IMR-90 (cell line): ENCODE results near the gene ADD1. TPM values are rescaled to one million over a fixed set of nuclear protein-coding genes. Genes with fewer than 3 reads are reported as not detected.

Experiments
- ATAC-seq: fragments of 200-7000 bp; cut with Tn5 transposase; 2 replicates; pipeline ENCODE4 v1.9.1; 2020; ENCODE audit warnings: low read depth, mild to moderate bottlenecking, moderate library complexity
- BruUV-seq: library from RNA; stranded (reverse); fragments of 400-500 nt; replicated peaks from 2 replicates; lab custom pipeline; 2021; lab: Mats Ljungman, UMichigan
- CTCF ChIA-PET: fragments of 300-600 bp; formaldehyde crosslinking; extraction: SDS; loops from one replicate; lab custom pipeline; 2021; ENCODE audit warnings: antibody characterized with exemption; lab: Yijun Ruan, JAX
- POLR2A ChIA-PET: fragments of 300-600 bp; sonication (Branson Sonifier 250); formaldehyde crosslinking; loops from one replicate; lab custom pipeline; 2022; ENCODE audit warnings: antibody characterized with exemption; ENCODE audit not compliant: unreplicated experiment; lab: Charles Lee
- DNase-seq: peaks from one replicate; pipeline ENCODE4 v3.0.0; 2013
- H2AFZ ChIP-seq: replicated peaks from 2 replicates; pipeline ENCODE3; 2013; ENCODE audit warnings: low read length, mild to moderate bottlenecking; ENCODE audit not compliant: poor library complexity
- H2AK5ac ChIP-seq: 2 replicates; pipeline ENCODE4 v1.6.1; 2013; ENCODE audit warnings: low read depth, low read length, inconsistent platforms
- H2AK9ac ChIP-seq: replicated peaks from 2 replicates; pipeline ENCODE3; 2013; ENCODE audit warnings: mild to moderate bottlenecking, low read depth, low read length, moderate library complexity; ENCODE audit not compliant: poor library complexity
- H2BK120ac ChIP-seq: 2 replicates; pipeline ENCODE4 v1.6.1; 2013; ENCODE audit warnings: low read depth, low read length, inconsistent platforms
- H2BK15ac ChIP-seq: 3 replicates; pipeline ENCODE4 v1.6.1; 2013; ENCODE audit warnings: low read depth, low read length, inconsistent platforms
- H2BK20ac ChIP-seq: 2 replicates; pipeline ENCODE4 v1.6.1; 2013; ENCODE audit warnings: low read depth, mild to moderate bottlenecking, inconsistent platforms, low read length, moderate library complexity
- H2BK5ac ChIP-seq: 2 replicates; pipeline ENCODE4 v1.6.1; 2013; ENCODE audit warnings: mild to moderate bottlenecking, low read depth, low read length, inconsistent platforms; ENCODE audit not compliant: poor library complexity, severe bottlenecking
- H3K14ac ChIP-seq: replicated peaks from 2 replicates; pipeline ENCODE4 v1.6.1; 2013; ENCODE audit warnings: low read depth, low read length, inconsistent platforms
- H3K18ac ChIP-seq: 2 replicates; pipeline ENCODE4 v1.6.1; 2013; ENCODE audit warnings: low read depth, low read length, control low read depth
- H3K23ac ChIP-seq: 2 replicates; pipeline ENCODE4 v1.6.1; 2013; ENCODE audit warnings: low read depth, low read length, inconsistent platforms
- H3K27ac ChIP-seq: 2 replicates; pipeline ENCODE4 v1.5.1; 2013; ENCODE audit warnings: mild to moderate bottlenecking, control low read depth, low read length; ENCODE audit not compliant: insufficient read depth
- H3K27me3 ChIP-seq: 2 replicates; pipeline ENCODE4 v1.6.1; 2013; ENCODE audit warnings: low read length; ENCODE audit not compliant: control insufficient read depth, insufficient read depth
- H3K36me3 ChIP-seq: 2 replicates; pipeline ENCODE4 v1.6.1; 2013; ENCODE audit warnings: low read length, mixed read lengths; ENCODE audit not compliant: control insufficient read depth, insufficient read depth
- H3K4ac ChIP-seq: 2 replicates; pipeline ENCODE4 v1.6.1; 2013; ENCODE audit warnings: low read depth, low read length, inconsistent platforms
- H3K4me1 ChIP-seq: 2 replicates; pipeline ENCODE4 v1.6.1; 2013; ENCODE audit warnings: low read length, mixed read lengths; ENCODE audit not compliant: control insufficient read depth, insufficient read depth
- H3K4me2 ChIP-seq: 2 replicates; pipeline ENCODE4 v1.6.1; 2013; ENCODE audit warnings: low read depth, mild to moderate bottlenecking, control low read depth, low read length, moderate library complexity
- H3K4me3 ChIP-seq: 2 replicates; pipeline ENCODE4 v1.5.1; 2013; ENCODE audit warnings: low read depth, mild to moderate bottlenecking, control low read depth, low read length, moderate library complexity; ENCODE audit not compliant: insufficient read depth
- H3K56ac ChIP-seq: 2 replicates; pipeline ENCODE4 v1.6.1; 2013; ENCODE audit warnings: low read length, inconsistent platforms; ENCODE audit not compliant: insufficient read depth; ENCODE audit errors: extremely low read depth
- H3K79me1 ChIP-seq, 2 experiments: 2 replicates each; pipeline ENCODE4 v1.6.1; 2013; ENCODE audit warnings: low read length in 2 of 2, inconsistent platforms in 1 of 2, low read depth in 1 of 2
- H3K9ac ChIP-seq: 2 replicates; pipeline ENCODE4 v1.6.1; 2013; ENCODE audit warnings: low read depth, low read length, control low read depth
- H3K9me1 ChIP-seq: 2 replicates; pipeline ENCODE4 v1.6.1; 2013; ENCODE audit warnings: low read length, inconsistent platforms; ENCODE audit not compliant: insufficient read depth
- H3K9me3 ChIP-seq: 2 replicates; pipeline ENCODE4 v1.6.1; 2013; ENCODE audit warnings: low read length; ENCODE audit not compliant: control insufficient read depth, insufficient read depth
- H4K20me1 ChIP-seq: 2 replicates; pipeline ENCODE4 v1.6.1; 2013; ENCODE audit warnings: low read length, inconsistent platforms; ENCODE audit not compliant: insufficient read depth
- H4K5ac ChIP-seq: 2 replicates; pipeline ENCODE4 v1.6.1; 2013; ENCODE audit warnings: mild to moderate bottlenecking, low read depth, low read length, control low read depth
- H4K8ac ChIP-seq, 2 experiments: 2 replicates each; pipeline ENCODE4 v1.6.1; 2013; ENCODE audit warnings: low read depth in 2 of 2, low read length in 2 of 2, control low read depth in 1 of 2, inconsistent platforms in 1 of 2
- H4K91ac ChIP-seq: 2 replicates; pipeline ENCODE4 v1.6.1; 2013; ENCODE audit warnings: low read depth, low read length, inconsistent platforms; ENCODE audit not compliant: insufficient read depth
- BHLHE40 ChIP-seq: fragments of 150-350 bp; IDR thresholded peaks from 2 replicates; pipeline ENCODE4 v1.6.1; 2016; ENCODE audit warnings: mild to moderate bottlenecking, low read depth, low read length
- CHD1 ChIP-seq: IDR thresholded peaks from 2 replicates; pipeline ENCODE4 v1.6.1; 2012; ENCODE audit warnings: low read depth, low read length, improper control_type of control experiment
- MAZ ChIP-seq: IDR thresholded peaks from 2 replicates; pipeline ENCODE4 v1.6.1; 2012; ENCODE audit warnings: low read depth, mild to moderate bottlenecking, low read length, improper control_type of control experiment, moderate library complexity, borderline replicate concordance
- MXI1 ChIP-seq: IDR thresholded peaks from 2 replicates; pipeline ENCODE4 v1.6.1; 2012; ENCODE audit warnings: low read depth, mild to moderate bottlenecking, low read length, moderate library complexity, borderline replicate concordance
- NFE2L2 ChIP-seq: fragments of 150-350 bp; IDR thresholded peaks from 2 replicates; pipeline ENCODE4 v1.6.1; 2016; ENCODE audit warnings: low read depth, mild to moderate bottlenecking, low read length
- POLR2A ChIP-seq: IDR thresholded peaks from 2 replicates; pipeline ENCODE4 v1.6.1; 2012; ENCODE audit warnings: mild to moderate bottlenecking, low read depth, low read length
- RAD21 ChIP-seq: IDR thresholded peaks from 2 replicates; pipeline ENCODE4 v1.6.1; 2012; ENCODE audit warnings: low read length, improper control_type of control experiment
- RCOR1 ChIP-seq: IDR thresholded peaks from 2 replicates; pipeline ENCODE4 v1.6.1; 2012; ENCODE audit warnings: mild to moderate bottlenecking, low read length, improper control_type of control experiment; ENCODE audit not compliant: insufficient replicate concordance
- RFX5 ChIP-seq: IDR thresholded peaks from 2 replicates; pipeline ENCODE4 v1.8.0; 2012; ENCODE audit warnings: low read depth, mild to moderate bottlenecking, low read length, moderate library complexity
- WGBS, 2 experiments: methylation state at CpG; one replicate each; pipeline versions ENCODE4 v1.1.5 to v1.1.7; 2013; ENCODE audit warnings: missing lambda C conversion rate in 2 of 2; ENCODE audit not compliant: insufficient read length in 1 of 2; ENCODE audit errors: extremely low coverage in 2 of 2; 5-methylcytosine and 5-hydroxymethylcytosine counted together
- dilution Hi-C: fragments of 300-500 bp; cut with HindIII; formaldehyde crosslinking; loops from one replicate; pipeline ENCODE4 v1.14.3; 2018; ENCODE audit warnings: low sequenced_read_pairs; ENCODE audit not compliant: unreplicated experiment
- in situ Hi-C: fragments of 300-500 bp; cut with MboI; formaldehyde crosslinking; loops from 3 replicates; pipeline ENCODE4 v1.14.3; 2019; ENCODE audit warnings: low sequenced_read_pairs, inconsistent platforms, mixed read lengths
- intact Hi-C: fragments of 100-400 bp; cut with micrococcal nuclease; formaldehyde crosslinking; loops from 2 replicates; pipeline ENCODE4 v1.10.0; 2022
- polyA plus RNA-seq, 3 experiments: library from polyadenylated mRNA; depleted of rRNA; stranded (reverse); fragments of >200 nt; gene quantifications; 2 replicates each; pipeline ENCODE4 v1.2.3, GENCODE V29; 2012; ENCODE audit warnings: low replicate concordance in 1 of 3
- total RNA-seq: library from RNA; depleted of rRNA; stranded (reverse); fragments of >200 nt; gene quantifications from 2 replicates; pipeline ENCODE4 v1.2.3, GENCODE V29; 2012
- TF ChIP-seq, protein P1 (sequence below): fragments of 150-350 bp; IDR thresholded peaks from 2 replicates; pipeline ENCODE4 v1.6.1; 2017; ENCODE audit warnings: mild to moderate bottlenecking, antibody characterized with exemption, low read length, low read depth
- TF ChIP-seq, protein P2 (sequence below): fragments of 150-350 bp; IDR thresholded peaks from 2 replicates; pipeline ENCODE4 v1.6.1; 2016; ENCODE audit warnings: low read depth, mild to moderate bottlenecking, low read length, moderate library complexity, borderline replicate concordance

ADD1 gene
- total and polyA plus RNA-seq, 2 of the 4 experiments (the other 2 are of a cell fraction) = 122 to 215 TPM

DNA sequence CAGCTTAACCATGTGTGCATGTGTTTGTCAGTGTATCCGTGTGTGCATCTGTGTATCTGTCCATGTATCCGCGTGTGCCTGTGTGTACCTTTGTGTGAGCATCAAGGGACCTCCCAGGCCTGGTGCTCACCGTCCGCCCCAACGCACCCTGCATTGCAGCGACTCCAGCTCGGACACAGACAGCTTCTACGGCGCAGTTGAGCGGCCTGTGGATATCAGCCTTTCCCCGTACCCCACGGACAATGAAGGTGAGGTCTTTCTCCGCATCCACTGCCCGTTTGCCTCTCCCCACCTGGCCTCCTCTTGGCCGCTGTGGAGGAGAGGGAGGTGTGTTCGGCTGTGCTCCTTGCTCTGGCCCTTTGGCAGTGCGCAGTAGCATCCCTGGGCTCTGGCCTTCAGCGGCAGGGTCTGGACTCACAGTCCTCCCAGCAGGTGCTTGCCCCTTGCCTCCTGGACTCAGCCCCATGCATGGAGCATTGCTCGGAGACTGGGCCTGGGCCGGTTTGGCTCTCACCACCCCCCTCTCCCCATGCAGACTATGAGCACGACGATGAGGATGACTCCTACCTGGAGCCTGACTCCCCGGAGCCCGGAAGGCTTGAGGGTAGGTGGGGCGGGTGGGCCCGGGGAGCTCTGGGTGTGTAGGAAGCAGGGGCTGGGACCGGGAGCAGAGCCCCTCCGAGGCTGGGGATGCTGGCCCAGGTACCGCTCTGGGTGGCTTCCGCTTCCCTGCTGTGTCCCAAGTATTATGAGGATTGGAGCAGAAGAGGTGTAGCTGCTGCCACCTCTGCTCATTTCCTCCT, 16.4 kb upstream of the ADD1 start:
- Histone ChIP-seq H3K4me3 (no peak overlapping the region), H3K14ac (no peak overlapping the region), H3K9ac (no peak overlapping the region), H3K9me1 (peaks cover 15% of the 10 kb centered on the region), H3K79me1 (peaks cover 5 to 32% of the 10 kb centered on the region in 2 experiments; a peak in 3 of 4 replicates), H3K4ac (no peak overlapping the region), H4K91ac (no peak overlapping the region), H3K27ac (no peak overlapping the region), H3K4me2 (no peak overlapping the region), H3K18ac (no peak overlapping the region), H3K56ac (no peak overlapping the region), H2AFZ (no peak overlapping the region), H3K9me3 (no peaks in the 10 kb centered on the region), H4K5ac (no peak overlapping the region), H4K20me1 (peaks cover 6% of the 10 kb centered on the region; the same call in 1 of the 2 replicates), H2AK5ac (no peak overlapping the region), H4K8ac (no peak overlapping the region), H2BK5ac (no peak overlapping the region), H3K4me1 (no peaks in the 10 kb centered on the region), H3K36me3 (peaks cover 87% of the 10 kb centered on the region), H3K23ac (no peak overlapping the region), H2BK120ac (no peak overlapping the region), H2AK9ac (no peak overlapping the region), H3K27me3 (no peaks in the 10 kb centered on the region), H2BK15ac (no peak overlapping the region), H2BK20ac (no peak overlapping the region)
- intact Hi-C loops (no loop called here), dilution Hi-C loops (no loop called here), in situ Hi-C loops (no loop called here)
- ChIA-PET CTCF (no interaction called here), POLR2A (no interaction called here)
- DNase-seq = no peak
- no peak for TF ChIP-seq RCOR1
- no peak for TF ChIP-seq MAZ
- no peak for TF ChIP-seq RAD21
- no peak for TF ChIP-seq POLR2A
- TF ChIP-seq, protein P1, sequence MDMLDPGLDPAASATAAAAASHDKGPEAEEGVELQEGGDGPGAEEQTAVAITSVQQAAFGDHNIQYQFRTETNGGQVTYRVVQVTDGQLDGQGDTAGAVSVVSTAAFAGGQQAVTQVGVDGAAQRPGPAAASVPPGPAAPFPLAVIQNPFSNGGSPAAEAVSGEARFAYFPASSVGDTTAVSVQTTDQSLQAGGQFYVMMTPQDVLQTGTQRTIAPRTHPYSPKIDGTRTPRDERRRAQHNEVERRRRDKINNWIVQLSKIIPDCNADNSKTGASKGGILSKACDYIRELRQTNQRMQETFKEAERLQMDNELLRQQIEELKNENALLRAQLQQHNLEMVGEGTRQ = no peak
- TF ChIP-seq CHD1 = no peak
- TF ChIP-seq BHLHE40 = no peak
- TF ChIP-seq RFX5 = no peak
- TF ChIP-seq MXI1 = no peak
- TF ChIP-seq, protein P2, sequence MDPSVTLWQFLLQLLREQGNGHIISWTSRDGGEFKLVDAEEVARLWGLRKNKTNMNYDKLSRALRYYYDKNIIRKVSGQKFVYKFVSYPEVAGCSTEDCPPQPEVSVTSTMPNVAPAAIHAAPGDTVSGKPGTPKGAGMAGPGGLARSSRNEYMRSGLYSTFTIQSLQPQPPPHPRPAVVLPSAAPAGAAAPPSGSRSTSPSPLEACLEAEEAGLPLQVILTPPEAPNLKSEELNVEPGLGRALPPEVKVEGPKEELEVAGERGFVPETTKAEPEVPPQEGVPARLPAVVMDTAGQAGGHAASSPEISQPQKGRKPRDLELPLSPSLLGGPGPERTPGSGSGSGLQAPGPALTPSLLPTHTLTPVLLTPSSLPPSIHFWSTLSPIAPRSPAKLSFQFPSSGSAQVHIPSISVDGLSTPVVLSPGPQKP = no peak
- no peak for TF ChIP-seq NFE2L2
- ATAC-seq = no peak
- no TSS peak for BruUV-seq
- 98% methylated on average over 9 of the region's 31 CpGs; no CpG with 5 or more reads in 1 of the 2 experiments for WGBS, 2 experiments
